ENCODE results near the gene IFI27L1. TPM values are rescaled to one million over a fixed set of nuclear protein-coding genes. Genes with fewer than 3 reads are reported as not detected.

The IFI27L1 gene
- total and polyA plus RNA-seq, 2 experiments from 2014 or later, result 9.7 to 28.6 TPM

DNA sequence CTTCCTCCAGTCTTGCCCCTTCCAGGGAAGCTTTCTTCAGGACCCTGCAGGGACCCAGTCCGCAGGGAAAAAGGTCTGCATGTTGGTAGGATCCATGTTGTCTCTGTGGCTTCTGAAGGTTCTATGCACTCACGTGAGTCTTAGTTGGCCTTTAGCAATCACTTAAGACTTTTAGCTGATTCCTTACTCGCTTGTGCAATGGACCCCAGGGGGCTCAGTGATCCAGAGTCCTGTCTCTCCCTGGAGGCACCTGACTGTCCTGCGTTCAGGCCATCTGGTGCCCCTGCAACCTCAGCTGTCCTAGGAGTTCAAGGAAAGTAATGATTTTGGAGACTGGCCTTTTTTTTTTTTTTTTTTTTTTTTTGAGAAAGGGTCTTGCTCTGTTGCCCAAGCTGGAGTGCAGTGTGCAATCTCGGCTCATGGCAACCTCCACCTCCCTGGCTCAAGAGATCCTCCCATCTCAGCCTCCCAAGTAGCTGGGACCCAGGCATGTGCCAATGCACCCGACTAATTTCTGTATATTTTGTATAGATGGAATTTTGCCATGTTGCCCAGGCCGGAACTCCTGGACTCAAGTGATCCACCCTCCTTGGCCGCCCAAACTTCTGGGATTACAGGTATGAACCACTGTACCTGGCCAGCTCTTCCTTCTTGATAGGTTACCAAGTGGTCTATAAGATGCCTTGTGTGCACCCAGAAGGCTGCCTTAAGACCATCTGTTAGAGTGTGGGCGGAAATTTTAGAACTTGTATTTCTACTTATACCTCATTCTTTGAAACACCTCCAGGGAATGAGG lies 43.7 kb downstream of the IFI27L1 start (continued):
- TF ChIP-seq, protein P1, sequence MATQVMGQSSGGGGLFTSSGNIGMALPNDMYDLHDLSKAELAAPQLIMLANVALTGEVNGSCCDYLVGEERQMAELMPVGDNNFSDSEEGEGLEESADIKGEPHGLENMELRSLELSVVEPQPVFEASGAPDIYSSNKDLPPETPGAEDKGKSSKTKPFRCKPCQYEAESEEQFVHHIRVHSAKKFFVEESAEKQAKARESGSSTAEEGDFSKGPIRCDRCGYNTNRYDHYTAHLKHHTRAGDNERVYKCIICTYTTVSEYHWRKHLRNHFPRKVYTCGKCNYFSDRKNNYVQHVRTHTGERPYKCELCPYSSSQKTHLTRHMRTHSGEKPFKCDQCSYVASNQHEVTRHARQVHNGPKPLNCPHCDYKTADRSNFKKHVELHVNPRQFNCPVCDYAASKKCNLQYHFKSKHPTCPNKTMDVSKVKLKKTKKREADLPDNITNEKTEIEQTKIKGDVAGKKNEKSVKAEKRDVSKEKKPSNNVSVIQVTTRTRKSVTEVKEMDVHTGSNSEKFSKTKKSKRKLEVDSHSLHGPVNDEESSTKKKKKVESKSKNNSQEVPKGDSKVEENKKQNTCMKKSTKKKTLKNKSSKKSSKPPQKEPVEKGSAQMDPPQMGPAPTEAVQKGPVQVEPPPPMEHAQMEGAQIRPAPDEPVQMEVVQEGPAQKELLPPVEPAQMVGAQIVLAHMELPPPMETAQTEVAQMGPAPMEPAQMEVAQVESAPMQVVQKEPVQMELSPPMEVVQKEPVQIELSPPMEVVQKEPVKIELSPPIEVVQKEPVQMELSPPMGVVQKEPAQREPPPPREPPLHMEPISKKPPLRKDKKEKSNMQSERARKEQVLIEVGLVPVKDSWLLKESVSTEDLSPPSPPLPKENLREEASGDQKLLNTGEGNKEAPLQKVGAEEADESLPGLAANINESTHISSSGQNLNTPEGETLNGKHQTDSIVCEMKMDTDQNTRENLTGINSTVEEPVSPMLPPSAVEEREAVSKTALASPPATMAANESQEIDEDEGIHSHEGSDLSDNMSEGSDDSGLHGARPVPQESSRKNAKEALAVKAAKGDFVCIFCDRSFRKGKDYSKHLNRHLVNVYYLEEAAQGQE (IDR thresholded peaks at IDR 0.05; ENCODE audit: unreplicated experiment), result no peak
- no peak for TF ChIP-seq NANOG (IDR thresholded peaks at IDR 0.05; ENCODE audit: borderline replicate concordance)

DNA sequence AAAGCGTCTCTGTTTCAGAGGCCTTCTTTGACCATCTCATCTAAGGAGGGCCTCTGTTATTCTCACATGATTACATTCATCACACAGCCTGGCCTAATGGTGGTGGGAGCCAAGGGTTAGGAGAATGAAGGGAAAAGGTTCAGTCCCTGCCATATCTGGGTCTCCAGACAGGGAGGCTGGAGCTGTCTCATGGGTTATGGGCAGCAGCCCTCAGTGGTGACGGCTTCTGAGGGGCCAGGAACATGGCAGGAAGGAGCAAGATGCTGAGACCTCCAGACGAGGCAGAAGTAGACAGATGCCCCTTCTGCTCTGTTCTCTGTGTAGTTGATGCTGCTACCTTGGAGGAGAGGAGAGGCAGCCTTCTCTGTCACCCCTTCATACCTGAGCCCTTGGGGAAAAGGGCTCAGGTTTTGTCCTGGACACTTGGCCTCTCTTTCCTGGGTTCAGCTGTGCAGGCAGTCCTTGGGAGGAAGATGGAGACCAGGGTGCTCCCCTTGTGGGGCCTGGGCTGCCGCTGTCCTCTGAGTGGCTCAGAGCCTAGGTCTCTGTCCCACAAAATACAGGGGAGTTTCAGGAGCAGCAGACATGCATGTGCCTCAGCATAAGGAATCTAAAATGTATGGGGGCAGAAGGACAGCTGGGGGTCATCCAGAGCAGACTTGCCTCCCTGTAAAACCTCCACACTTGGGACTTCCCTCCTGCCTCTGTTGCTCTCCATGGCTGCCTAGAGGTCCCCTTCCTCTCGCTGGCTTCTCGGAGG lies 44.7 kb downstream of the IFI27L1 start:
- H3K27me3 ChIP-seq (ENCODE audit: insufficient read depth), result no peaks in the 10 kb centered on the region

More for the DNA sequence above, 44.7 kb downstream of the IFI27L1 start:
- H4K20me1 ChIP-seq (replicated peaks; ENCODE audit: insufficient read depth), result no peaks in the 10 kb centered on the region
- H3F3A ChIP-seq (replicated peaks; ENCODE audit: low read depth), result no peaks in the 10 kb centered on the region
- peaks cover 5% of the 10 kb centered on the region for H3K27me3 Mint-ChIP-seq (ENCODE audit: insufficient read depth, low read depth, poor library complexity)
- no peak overlapping the region for H3K4me3 ChIP-seq
- H3K9me2 ChIP-seq (ENCODE audit: insufficient read depth), result peaks cover under 1% of the 10 kb centered on the region; the same call in 1 of the 2 replicates
- DNase-seq (ENCODE audit: low spot score), result no peak
- peaks cover 7% of the 10 kb centered on the region; the same call in 1 of the 3 replicates for H3K9me3 Mint-ChIP-seq
- no peak overlapping the region for H3K4me2 ChIP-seq
- H3K4me1 ChIP-seq (ENCODE audit: insufficient read depth), result peaks cover 11% of the 10 kb centered on the region; the same call in 1 of the 2 replicates
- no peak overlapping the region for H2AFZ ChIP-seq
- no peaks in the 10 kb centered on the region for H3K79me2 ChIP-seq (replicated peaks; ENCODE audit: insufficient read depth)
- H3K36me3 Mint-ChIP-seq (ENCODE audit: low read depth), result no peaks in the 10 kb centered on the region; the same call in 2 of the 3 replicates
- no peaks in the 10 kb centered on the region for H3K36me3 ChIP-seq (ENCODE audit: insufficient read depth)
- no peak for TF ChIP-seq STAT1 (IDR thresholded peaks at IDR 0.05; ENCODE audit: unreplicated experiment)
- TF ChIP-seq, protein P2, sequence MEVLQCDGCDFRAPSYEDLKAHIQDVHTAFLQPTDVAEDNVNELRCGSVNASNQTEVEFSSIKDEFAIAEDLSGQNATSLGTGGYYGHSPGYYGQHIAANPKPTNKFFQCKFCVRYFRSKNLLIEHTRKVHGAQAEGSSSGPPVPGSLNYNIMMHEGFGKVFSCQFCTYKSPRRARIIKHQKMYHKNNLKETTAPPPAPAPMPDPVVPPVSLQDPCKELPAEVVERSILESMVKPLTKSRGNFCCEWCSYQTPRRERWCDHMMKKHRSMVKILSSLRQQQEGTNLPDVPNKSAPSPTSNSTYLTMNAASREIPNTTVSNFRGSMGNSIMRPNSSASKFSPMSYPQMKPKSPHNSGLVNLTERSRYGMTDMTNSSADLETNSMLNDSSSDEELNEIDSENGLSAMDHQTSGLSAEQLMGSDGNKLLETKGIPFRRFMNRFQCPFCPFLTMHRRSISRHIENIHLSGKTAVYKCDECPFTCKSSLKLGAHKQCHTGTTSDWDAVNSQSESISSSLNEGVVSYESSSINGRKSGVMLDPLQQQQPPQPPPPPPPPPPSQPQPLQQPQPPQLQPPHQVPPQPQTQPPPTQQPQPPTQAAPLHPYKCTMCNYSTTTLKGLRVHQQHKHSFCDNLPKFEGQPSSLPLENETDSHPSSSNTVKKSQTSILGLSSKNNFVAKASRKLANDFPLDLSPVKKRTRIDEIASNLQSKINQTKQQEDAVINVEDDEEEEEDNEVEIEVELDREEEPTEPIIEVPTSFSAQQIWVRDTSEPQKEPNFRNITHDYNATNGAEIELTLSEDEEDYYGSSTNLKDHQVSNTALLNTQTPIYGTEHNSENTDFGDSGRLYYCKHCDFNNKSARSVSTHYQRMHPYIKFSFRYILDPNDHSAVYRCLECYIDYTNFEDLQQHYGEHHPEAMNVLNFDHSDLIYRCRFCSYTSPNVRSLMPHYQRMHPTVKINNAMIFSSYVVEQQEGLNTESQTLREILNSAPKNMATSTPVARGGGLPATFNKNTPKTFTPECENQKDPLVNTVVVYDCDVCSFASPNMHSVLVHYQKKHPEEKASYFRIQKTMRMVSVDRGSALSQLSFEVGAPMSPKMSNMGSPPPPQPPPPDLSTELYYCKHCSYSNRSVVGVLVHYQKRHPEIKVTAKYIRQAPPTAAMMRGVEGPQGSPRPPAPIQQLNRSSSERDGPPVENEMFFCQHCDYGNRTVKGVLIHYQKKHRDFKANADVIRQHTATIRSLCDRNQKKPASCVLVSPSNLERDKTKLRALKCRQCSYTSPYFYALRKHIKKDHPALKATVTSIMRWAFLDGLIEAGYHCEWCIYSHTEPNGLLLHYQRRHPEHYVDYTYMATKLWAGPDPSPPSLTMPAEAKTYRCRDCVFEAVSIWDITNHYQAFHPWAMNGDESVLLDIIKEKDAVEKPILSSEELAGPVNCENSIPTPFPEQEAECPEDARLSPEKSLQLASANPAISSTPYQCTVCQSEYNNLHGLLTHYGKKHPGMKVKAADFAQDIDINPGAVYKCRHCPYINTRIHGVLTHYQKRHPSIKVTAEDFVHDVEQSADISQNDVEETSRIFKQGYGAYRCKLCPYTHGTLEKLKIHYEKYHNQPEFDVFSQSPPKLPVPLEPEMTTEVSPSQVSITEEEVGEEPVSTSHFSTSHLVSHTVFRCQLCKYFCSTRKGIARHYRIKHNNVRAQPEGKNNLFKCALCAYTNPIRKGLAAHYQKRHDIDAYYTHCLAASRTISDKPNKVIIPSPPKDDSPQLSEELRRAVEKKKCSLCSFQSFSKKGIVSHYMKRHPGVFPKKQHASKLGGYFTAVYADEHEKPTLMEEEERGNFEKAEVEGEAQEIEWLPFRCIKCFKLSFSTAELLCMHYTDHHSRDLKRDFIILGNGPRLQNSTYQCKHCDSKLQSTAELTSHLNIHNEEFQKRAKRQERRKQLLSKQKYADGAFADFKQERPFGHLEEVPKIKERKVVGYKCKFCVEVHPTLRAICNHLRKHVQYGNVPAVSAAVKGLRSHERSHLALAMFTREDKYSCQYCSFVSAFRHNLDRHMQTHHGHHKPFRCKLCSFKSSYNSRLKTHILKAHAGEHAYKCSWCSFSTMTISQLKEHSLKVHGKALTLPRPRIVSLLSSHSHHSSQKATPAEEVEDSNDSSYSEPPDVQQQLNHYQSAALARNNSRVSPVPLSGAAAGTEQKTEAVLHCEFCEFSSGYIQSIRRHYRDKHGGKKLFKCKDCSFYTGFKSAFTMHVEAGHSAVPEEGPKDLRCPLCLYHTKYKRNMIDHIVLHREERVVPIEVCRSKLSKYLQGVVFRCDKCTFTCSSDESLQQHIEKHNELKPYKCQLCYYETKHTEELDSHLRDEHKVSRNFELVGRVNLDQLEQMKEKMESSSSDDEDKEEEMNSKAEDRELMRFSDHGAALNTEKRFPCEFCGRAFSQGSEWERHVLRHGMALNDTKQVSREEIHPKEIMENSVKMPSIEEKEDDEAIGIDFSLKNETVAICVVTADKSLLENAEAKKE (CRISPR knock-in tag; IDR thresholded peaks at IDR 0.05), result no peak
- no peak for TF ChIP-seq EZH2 (IDR thresholded peaks at IDR 0.05; ENCODE audit: low read depth, unreplicated experiment)
- TF ChIP-seq ZNF114 (CRISPR knock-in tag; IDR thresholded peaks at IDR 0.05), result no peak
- TF ChIP-seq ZNF331 (CRISPR knock-in tag; IDR thresholded peaks at IDR 0.05; ENCODE audit: low read depth), result no peak
- no peak for TF ChIP-seq NANOG (IDR thresholded peaks at IDR 0.05; ENCODE audit: borderline replicate concordance)
- TF ChIP-seq CREB1 (CRISPR knock-in tag; IDR thresholded peaks at IDR 0.05; ENCODE audit: low read depth), result no peak
- TF ChIP-seq, protein P3, sequence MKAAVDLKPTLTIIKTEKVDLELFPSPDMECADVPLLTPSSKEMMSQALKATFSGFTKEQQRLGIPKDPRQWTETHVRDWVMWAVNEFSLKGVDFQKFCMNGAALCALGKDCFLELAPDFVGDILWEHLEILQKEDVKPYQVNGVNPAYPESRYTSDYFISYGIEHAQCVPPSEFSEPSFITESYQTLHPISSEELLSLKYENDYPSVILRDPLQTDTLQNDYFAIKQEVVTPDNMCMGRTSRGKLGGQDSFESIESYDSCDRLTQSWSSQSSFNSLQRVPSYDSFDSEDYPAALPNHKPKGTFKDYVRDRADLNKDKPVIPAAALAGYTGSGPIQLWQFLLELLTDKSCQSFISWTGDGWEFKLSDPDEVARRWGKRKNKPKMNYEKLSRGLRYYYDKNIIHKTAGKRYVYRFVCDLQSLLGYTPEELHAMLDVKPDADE (IDR thresholded peaks at IDR 0.05), result no peak
- no peak for TF ChIP-seq JUNB (IDR thresholded peaks at IDR 0.05; ENCODE audit: unreplicated experiment)
- ATAC-seq, result no peak
- H3K27ac ChIP-seq (ENCODE audit: low read depth), result no peak overlapping the region
- no peak overlapping the region for H3K4me3 Mint-ChIP-seq
- H3K4me1 Mint-ChIP-seq, result peaks cover 8% of the 10 kb centered on the region
- no peak overlapping the region for H3K27ac Mint-ChIP-seq

All from GM23338 (cell line).